ENCODE data around the gene LMO7. TPM values are rescaled to one million over a fixed set of nuclear protein-coding genes. Genes with fewer than 3 reads are reported as not detected.
A peak's percentile ranks its signal among the peaks of the same experiment; 100 is the strongest.

LMO7 gene
- total RNA-seq: 10 to 100 TPM in 1 of 2 donors, 1 to 10 TPM in 1; 6.5 to 21.1 TPM

DNA sequence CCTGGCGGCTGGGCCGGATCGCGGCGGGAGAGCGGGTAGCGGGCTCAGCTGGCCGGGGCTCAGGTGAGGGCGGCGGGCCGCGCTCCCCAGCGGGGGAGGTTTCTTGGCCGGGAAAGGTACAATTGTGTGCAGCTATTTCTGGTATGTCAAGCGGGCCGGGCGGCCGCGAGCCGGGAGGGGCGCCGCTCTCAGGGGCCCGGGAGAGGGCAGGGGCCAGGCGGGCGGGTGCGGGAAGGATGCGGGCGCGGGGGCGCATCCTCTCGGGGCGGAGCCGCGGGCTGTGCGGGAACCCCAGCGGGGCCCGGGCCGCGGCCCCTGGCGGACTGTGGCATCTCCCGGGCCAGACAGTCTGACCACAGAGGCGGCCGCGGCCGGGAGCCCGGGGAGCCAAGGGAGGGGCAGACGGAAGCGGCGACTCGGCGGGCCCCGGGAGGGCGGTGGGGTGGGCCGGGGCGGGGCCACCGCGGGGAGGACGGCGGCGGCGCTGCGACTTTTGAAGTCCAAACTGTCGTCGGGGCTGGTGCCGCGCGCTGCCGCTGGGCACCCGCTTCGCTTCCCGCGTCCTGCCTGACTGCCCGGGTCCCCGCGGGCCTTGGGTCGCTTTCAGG is at the start of gene LMO7:
Gene LMO7 (plus strand): TSS at position 503 of the 608 bp plus-strand sequence. CDS start 328 bp downstream, outside the sequence.
- Mint-ChIP-seq H3K27me3 (peaks cover 11% of the 10 kb centered on the region), H3K9me3 (no peaks in the 10 kb centered on the region), H3K4me1 (no peaks in the 10 kb centered on the region), H3K36me3 (ENCODE audit: low read depth) (no peaks in the 10 kb centered on the region), H3K4me3 (peak within 1 kb of the TSS; percentile 62), H3K27ac (no peak within 1 kb of the TSS)
- peak; percentile 64 for ATAC-seq (replicated peaks)

- no peak overlapping the region for H3K4me3 Mint-ChIP-seq
- H3K27me3 Mint-ChIP-seq: no peaks in the 10 kb centered on the region
- ATAC-seq (replicated peaks): no peak
- peaks cover 11% of the 10 kb centered on the region for H3K9me3 Mint-ChIP-seq
- H3K4me1 Mint-ChIP-seq: no peaks in the 10 kb centered on the region
- H3K36me3 Mint-ChIP-seq (ENCODE audit: low read depth): peaks cover 72% of the 10 kb centered on the region
- no peak overlapping the region for H3K27ac Mint-ChIP-seq
Measured at GRCh38 chr13:75587679-75588078, 48.5 kb upstream of the LMO7 start.

DNA sequence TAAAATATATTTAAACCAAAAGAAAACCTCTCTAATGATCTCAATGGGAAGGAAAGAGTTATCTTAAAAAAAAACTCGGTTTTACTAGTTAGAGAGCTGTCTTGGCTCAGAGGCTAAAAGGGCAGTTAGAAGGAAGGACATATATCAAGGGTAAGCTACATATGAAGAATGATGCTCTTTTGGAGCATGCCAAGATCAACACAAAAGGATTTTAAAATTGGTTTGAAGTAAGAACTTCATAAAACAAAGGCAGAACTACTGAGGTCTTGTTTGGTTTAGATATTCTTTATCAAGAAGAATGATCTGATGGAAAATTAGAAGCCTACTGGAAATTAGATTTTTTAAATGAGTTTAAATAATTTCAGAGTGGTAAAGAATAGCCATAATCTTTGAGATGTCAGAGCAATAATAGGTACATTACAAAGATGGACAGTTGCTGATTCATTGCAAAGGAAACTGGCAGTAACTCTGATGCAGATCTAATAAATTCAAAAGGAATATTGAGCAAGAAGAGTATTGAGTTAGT is 39.4 kb upstream of the LMO7 start:
- Mint-ChIP-seq H3K9me3 (no peaks in the 10 kb centered on the region), H3K27ac (no peak overlapping the region), H3K4me3 (no peak overlapping the region), H3K36me3 (ENCODE audit: low read depth) (peaks cover 65% of the 10 kb centered on the region), H3K27me3 (no peaks in the 10 kb centered on the region), H3K4me1 (no peaks in the 10 kb centered on the region)
- ATAC-seq (replicated peaks): no peak

- ATAC-seq (replicated peaks): no peak
- H3K4me1 Mint-ChIP-seq: no peaks in the 10 kb centered on the region
Measured at GRCh38 chr13:75600371-75600770, 35.8 kb upstream of the LMO7 start.

DNA sequence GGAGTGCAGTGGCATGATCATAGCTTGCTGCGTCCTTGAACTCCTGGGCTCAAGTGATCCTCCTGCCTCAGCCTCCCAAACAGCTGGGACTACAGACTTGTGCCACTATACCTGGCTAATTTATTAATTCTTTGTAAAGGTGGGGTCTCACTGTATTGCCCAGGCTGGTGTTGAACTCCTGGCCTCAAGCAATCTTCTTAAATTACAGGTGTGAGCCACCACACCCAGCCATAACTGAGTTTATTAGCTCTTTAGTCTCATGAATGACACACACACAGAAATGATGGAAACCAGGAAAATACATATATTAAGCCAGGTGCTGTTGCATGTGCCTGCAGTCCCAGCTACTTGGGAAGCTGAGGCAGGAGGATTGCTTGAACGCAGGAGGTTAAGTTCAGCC is 33.1 kb upstream of the LMO7 start:
- H3K27ac Mint-ChIP-seq: no peak overlapping the region
- H3K4me1 Mint-ChIP-seq: no peaks in the 10 kb centered on the region
- no peak overlapping the region for H3K4me3 Mint-ChIP-seq
- H3K36me3 Mint-ChIP-seq (ENCODE audit: low read depth): peaks cover 62% of the 10 kb centered on the region
- no peaks in the 10 kb centered on the region for H3K9me3 Mint-ChIP-seq
- H3K27me3 Mint-ChIP-seq: no peaks in the 10 kb centered on the region
- ATAC-seq (replicated peaks): no peak

More at GRCh38 chr13:75600371-75600770, 35.8 kb upstream of the LMO7 start:
- no peaks in the 10 kb centered on the region for H3K27me3 Mint-ChIP-seq
- no peak overlapping the region for H3K4me3 Mint-ChIP-seq
- peaks cover 69% of the 10 kb centered on the region for H3K36me3 Mint-ChIP-seq (ENCODE audit: low read depth)
- no peak overlapping the region for H3K27ac Mint-ChIP-seq
- no peaks in the 10 kb centered on the region for H3K9me3 Mint-ChIP-seq

DNA sequence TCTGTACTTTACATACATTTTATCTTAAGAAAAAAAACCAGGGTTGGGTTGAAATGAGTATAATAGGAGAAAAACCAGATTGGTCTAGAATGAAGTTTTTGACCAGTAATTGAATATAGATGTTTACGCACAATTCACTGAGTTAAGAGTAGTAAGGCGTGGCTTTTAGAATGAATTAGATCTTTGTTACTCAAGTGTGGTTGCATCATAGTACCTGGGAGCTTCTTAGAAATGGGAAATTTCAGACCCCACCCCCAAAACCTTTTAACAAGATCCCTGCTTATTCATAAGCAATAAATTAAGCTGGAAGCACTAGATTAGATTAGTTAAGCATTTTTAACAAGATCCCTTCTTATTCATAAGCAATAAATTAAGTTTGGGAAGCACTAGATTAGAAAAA is 28.7 kb upstream of the LMO7 start:
- Mint-ChIP-seq H3K4me1 (no peaks in the 10 kb centered on the region), H3K27me3 (no peaks in the 10 kb centered on the region), H3K9me3 (no peaks in the 10 kb centered on the region), H3K27ac (no peak overlapping the region), H3K36me3 (ENCODE audit: low read depth) (peaks cover 42% of the 10 kb centered on the region), H3K4me3 (no peak overlapping the region)
- ATAC-seq (replicated peaks): no peak

DNA sequence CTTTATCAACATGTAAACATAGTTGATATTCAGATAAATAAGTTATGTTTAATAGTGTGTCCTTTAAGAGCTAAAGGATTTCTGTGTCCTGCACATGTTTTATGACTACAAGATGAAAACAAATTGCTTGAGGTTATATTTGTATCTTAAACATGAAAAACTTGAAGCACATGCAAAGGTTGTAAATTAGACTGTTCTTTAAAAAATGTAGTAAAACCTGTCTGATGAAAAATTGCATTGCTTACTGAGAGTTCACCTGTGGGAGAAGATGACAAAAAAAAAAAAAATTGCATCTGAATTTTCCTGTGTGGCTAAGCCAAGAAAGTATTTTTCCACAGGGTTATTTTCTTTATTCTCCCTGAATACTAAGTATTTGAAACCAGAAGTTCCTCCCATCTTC is 25.7 kb upstream of the LMO7 start:
- no peaks in the 10 kb centered on the region for H3K27me3 Mint-ChIP-seq
- no peak overlapping the region for H3K27ac Mint-ChIP-seq
- no peaks in the 10 kb centered on the region for H3K9me3 Mint-ChIP-seq
- ATAC-seq (replicated peaks): no peak
- H3K4me1 Mint-ChIP-seq: no peaks in the 10 kb centered on the region
- peaks cover 28% of the 10 kb centered on the region for H3K36me3 Mint-ChIP-seq (ENCODE audit: low read depth)
- no peak overlapping the region for H3K4me3 Mint-ChIP-seq

DNA sequence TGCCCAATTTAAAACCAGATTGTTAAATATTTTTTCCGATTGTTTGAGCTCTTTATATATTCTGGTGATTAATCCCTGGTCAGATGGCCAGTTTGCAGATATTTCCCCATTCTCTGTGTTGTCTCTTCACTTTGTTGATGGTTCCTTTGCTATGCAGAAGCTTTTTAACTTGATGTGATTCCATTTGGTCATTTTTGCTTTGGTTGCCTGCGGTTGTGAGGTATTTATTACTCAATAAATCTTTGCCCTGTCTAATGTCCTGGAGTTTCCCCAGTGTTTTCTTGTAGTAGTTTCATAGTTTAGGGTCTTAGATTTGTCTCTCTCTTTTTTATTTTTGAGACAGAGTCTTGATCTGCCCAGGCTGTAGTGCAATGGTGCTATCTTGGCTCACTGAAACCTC is 23.8 kb upstream of the LMO7 start:
- Mint-ChIP-seq H3K9me3 (no peaks in the 10 kb centered on the region), H3K36me3 (ENCODE audit: low read depth) (peaks cover 16% of the 10 kb centered on the region), H3K4me1 (no peaks in the 10 kb centered on the region), H3K27me3 (no peaks in the 10 kb centered on the region), H3K27ac (no peak overlapping the region), H3K4me3 (no peak overlapping the region)
- ATAC-seq (replicated peaks): no peak

DNA sequence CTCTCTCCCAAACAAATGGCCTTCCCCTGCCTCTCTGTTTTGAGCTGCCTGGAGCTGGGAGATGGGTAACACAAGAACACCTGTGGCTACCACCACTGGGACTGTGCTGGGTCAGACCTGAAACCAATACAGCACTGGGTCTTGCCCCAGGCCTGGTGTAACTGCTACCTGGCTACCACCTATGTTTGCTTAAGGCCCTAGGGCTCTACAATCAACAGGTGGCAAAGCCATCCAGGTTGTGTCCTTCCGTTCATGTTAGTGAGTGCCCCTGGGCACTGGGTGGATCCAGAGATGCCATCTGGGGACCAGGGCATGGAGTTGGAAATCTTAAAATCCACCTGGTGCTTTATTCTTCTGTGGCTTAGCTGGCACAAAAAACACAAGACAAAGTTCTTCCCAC is 18.9 kb upstream of the LMO7 start:
- H3K36me3 Mint-ChIP-seq (ENCODE audit: low read depth): peaks cover 14% of the 10 kb centered on the region

DNA sequence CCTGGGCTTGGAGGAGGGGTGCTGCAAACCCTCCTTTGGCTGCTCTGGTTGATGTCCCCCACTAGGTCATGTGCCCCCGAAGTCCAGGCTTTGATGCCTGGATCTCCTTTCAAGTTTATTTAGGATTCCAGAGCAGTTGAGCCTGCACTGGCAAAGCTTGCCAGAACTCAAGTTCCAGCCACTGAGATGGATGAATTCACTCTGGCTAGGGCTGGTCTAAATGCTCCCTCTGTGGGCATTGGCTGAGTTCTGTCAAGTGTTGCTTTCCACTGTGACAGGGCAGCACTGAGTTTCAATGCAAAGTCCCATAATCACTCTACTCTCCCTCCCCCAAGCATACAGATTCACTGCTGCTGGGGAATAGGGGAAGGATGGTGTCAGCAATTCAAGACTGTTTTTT is 17.8 kb upstream of the LMO7 start:
- H3K9me3 Mint-ChIP-seq: no peaks in the 10 kb centered on the region
- no peak overlapping the region for H3K4me3 Mint-ChIP-seq
- no peaks in the 10 kb centered on the region for H3K4me1 Mint-ChIP-seq
- peaks cover 16% of the 10 kb centered on the region for H3K36me3 Mint-ChIP-seq (ENCODE audit: low read depth)
- ATAC-seq (replicated peaks): no peak
- no peaks in the 10 kb centered on the region for H3K27me3 Mint-ChIP-seq
- no peak overlapping the region for H3K27ac Mint-ChIP-seq

More for the DNA sequence above, 18.9 kb upstream of the LMO7 start:
- no peaks in the 10 kb centered on the region for H3K4me1 Mint-ChIP-seq
- H3K27me3 Mint-ChIP-seq: no peaks in the 10 kb centered on the region
- H3K27ac Mint-ChIP-seq: no peak overlapping the region
- no peak for ATAC-seq (replicated peaks)
- H3K9me3 Mint-ChIP-seq: no peaks in the 10 kb centered on the region
- no peak overlapping the region for H3K4me3 Mint-ChIP-seq

GRCh38 chr13:75620020-75620419 is 16.1 kb upstream of the LMO7 start:
- ATAC-seq (replicated peaks): no peak
- Mint-ChIP-seq H3K4me1 (no peaks in the 10 kb centered on the region), H3K27ac (no peak overlapping the region), H3K36me3 (ENCODE audit: low read depth) (peaks cover 23% of the 10 kb centered on the region), H3K27me3 (no peaks in the 10 kb centered on the region), H3K4me3 (no peak overlapping the region), H3K9me3 (no peaks in the 10 kb centered on the region)

DNA sequence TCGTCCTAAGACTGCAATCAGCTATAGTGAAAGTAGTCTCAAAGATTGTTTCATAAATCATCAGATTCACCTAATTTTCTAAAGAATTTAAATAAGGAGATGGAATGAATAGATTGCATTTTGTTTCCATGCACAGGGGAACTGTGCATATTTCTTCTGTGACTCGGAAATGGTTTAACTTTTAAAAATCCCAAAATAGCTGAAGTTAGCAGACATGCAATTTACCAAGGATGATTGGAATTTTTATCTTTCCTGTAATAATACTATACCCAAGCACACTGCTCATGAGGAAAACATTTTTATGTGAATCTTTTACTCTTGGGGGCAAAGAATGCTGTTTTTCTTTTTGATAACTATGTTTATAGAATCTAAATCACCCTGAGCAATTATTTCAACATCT is 15.0 kb upstream of the LMO7 start:
- Mint-ChIP-seq H3K27ac (no peak overlapping the region), H3K4me3 (no peak overlapping the region), H3K4me1 (no peaks in the 10 kb centered on the region), H3K9me3 (no peaks in the 10 kb centered on the region), H3K27me3 (no peaks in the 10 kb centered on the region), H3K36me3 (ENCODE audit: low read depth) (peaks cover 29% of the 10 kb centered on the region)
- no peak for ATAC-seq (replicated peaks)

GRCh38 chr13:75628801-75629200 is 7.3 kb upstream of the LMO7 start:
- Mint-ChIP-seq H3K36me3 (ENCODE audit: low read depth) (peaks cover 14% of the 10 kb centered on the region), H3K27me3 (no peaks in the 10 kb centered on the region), H3K9me3 (no peaks in the 10 kb centered on the region), H3K4me3 (no peak overlapping the region), H3K4me1 (no peaks in the 10 kb centered on the region), H3K27ac (peak overlapping the region; percentile 31)
- ATAC-seq (replicated peaks): no peak

GRCh38 chr13:75633285-75633684 is 2.8 kb upstream of the LMO7 start:
- Mint-ChIP-seq H3K9me3 (no peaks in the 10 kb centered on the region), H3K27ac (no peak overlapping the region), H3K4me1 (no peaks in the 10 kb centered on the region), H3K27me3 (peaks cover 11% of the 10 kb centered on the region), H3K4me3 (no peak overlapping the region), H3K36me3 (ENCODE audit: low read depth) (no peaks in the 10 kb centered on the region)
- no peak for ATAC-seq (replicated peaks)

DNA sequence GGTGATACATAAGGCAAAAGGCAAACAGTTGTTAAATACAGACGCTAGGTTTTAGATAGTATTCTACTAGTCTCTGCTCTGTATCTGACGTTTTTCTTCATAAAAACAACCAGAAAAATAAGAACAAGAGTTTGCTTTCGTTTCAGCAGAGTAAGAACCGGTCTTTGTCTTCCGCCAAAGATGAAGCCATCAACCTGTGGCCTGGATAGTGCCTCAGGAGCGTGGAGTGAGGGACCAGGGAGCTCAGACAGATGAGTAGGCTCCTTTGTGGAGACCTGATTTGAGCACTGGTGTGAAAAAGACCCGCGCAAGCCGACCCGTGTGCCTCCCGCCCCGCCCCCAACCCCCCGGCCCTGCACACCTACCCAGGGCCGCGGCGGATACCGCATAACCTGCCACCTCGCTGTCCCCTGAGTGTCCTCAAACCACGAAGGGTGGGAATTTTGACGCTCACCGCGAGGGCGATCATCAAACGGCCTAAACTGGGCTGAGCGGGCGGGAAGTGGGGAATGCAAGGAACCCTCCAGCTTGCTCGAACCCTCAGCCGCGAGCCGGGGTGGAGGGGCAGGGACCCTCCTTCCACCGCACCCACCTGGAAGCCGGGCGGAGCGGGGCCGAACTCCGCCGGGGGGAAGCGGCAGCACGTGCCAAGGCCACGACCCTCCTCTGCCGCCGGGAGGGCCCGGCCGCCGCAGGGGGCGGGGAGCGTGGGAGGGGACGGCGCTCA is 866 bp upstream of the LMO7 start:
- Mint-ChIP-seq H3K4me1 (no peaks in the 10 kb centered on the region), H3K9me3 (no peaks in the 10 kb centered on the region), H3K27me3 (peaks cover 11% of the 10 kb centered on the region), H3K27ac (no peak overlapping the region), H3K36me3 (ENCODE audit: low read depth) (no peaks in the 10 kb centered on the region), H3K4me3 (peak overlapping the region; percentile 37)
- no peak for ATAC-seq (replicated peaks)

Measured in activated T-helper 17 cell treated with anti-CD3 and anti-CD28 coated beads, Interleukin-2, amount 50 U/mL, for 72 hours (primary cell).